NCI-H748 (cell line): Measurements from ENCODE around the gene ST3GAL5.

Source experiments
- DNase-seq: peaks from one replicate; lab custom pipeline; 2025; ENCODE audit not compliant: unreplicated experiment; lab: John Stamatoyannopoulos, UW

ST3GAL5 gene

GRCh38 chr2:85917887-85918795, 29.4 kb upstream of the ST3GAL5 start:
- no peak for DNase-seq

GRCh38 chr2:85915606-85916303, 27.0 kb upstream of the ST3GAL5 start:
- DNase-seq: no peak

- no peak for DNase-seq
These were observed 26.1 kb upstream of the ST3GAL5 start for GRCh38 chr2:85914922-85915321.

GRCh38 chr2:85913884-85914881, 25.4 kb upstream of the ST3GAL5 start:
- DNase-seq: no peak

GRCh38 chr2:85911814-85912692, 23.3 kb upstream of the ST3GAL5 start:
- no peak for DNase-seq

GRCh38 chr2:85911097-85911496, 22.3 kb upstream of the ST3GAL5 start:
- no peak for DNase-seq

- DNase-seq: no peak
These were observed 20.2 kb upstream of the ST3GAL5 start for GRCh38 chr2:85909005-85909404.

- DNase-seq: no peak
These were observed 19.7 kb upstream of the ST3GAL5 start for GRCh38 chr2:85908506-85908905.

- DNase-seq: no peak
These were observed 18.9 kb upstream of the ST3GAL5 start for GRCh38 chr2:85907671-85908157.

- DNase-seq: no peak
These were observed 18.0 kb upstream of the ST3GAL5 start for GRCh38 chr2:85906748-85907147.

GRCh38 chr2:85905891-85906290, 17.1 kb upstream of the ST3GAL5 start:
- DNase-seq: no peak

- DNase-seq: no peak
These were observed 16.4 kb upstream of the ST3GAL5 start for GRCh38 chr2:85905187-85905666.

GRCh38 chr2:85903849-85904248, 15.1 kb upstream of the ST3GAL5 start:
- DNase-seq: no peak

- no peak for DNase-seq
These were observed 13.7 kb upstream of the ST3GAL5 start for GRCh38 chr2:85902496-85902895.

- DNase-seq: no peak
These were observed 12.4 kb upstream of the ST3GAL5 start for GRCh38 chr2:85901155-85901554.

- DNase-seq: no peak
These were observed 11.6 kb upstream of the ST3GAL5 start for GRCh38 chr2:85900366-85900765.

- no peak for DNase-seq
These were observed 11.1 kb upstream of the ST3GAL5 start for GRCh38 chr2:85899849-85900248.

GRCh38 chr2:85899284-85899683, 10.5 kb upstream of the ST3GAL5 start:
- no peak for DNase-seq

GRCh38 chr2:85898881-85899280, 10.1 kb upstream of the ST3GAL5 start:
- DNase-seq: no peak
